SK-N-SH (cell line): ENCODE measurements around the gene BTN3A1. TPM values are rescaled to one million over a fixed set of nuclear protein-coding genes. Genes with fewer than 3 reads are reported as not detected.

Experiments used
- CTCF ChIA-PET: fragments of 300-600, 350-600 bp; formaldehyde crosslinking; extraction: SDS; loops from one replicate; lab custom pipeline; 2021; lab: Yijun Ruan, JAX
- POLR2A ChIA-PET: fragments of 350-600 bp; sonication (Branson Sonifier 250); formaldehyde crosslinking; extraction: SDS; loops from one replicate; lab custom pipeline; 2020; ENCODE audit warnings: antibody characterized with exemption, inconsistent platforms; lab: Yijun Ruan, JAX
- DNase-seq: peaks from one replicate; pipeline ENCODE4 v3.0.0; 2012
- H2AFZ ChIP-seq: fragments of 200-600 bp; sonication (generic); 2 replicates; pipeline ENCODE4 v1.8.1; 2016; ENCODE audit warnings: antibody characterized with exemption, mild to moderate bottlenecking, low read depth
- H3F3A ChIP-seq: fragments of 200-600 bp; sonication (generic); replicated peaks from 2 replicates; pipeline ENCODE3; 2016; ENCODE audit warnings: antibody characterized with exemption, mild to moderate bottlenecking; ENCODE audit not compliant: insufficient read depth
- H3K27ac ChIP-seq, 2 experiments: fragments of 200-500 bp in 1 of 2; fragments of 200-600 bp in 1 of 2; sonication (Bioruptor generic) in 1 of 2; sonication (generic), shearing (Covaris generic) in 1 of 2; 2 replicates each; pipeline versions ENCODE4 v1.5.1 to v1.6.1; 2014 to 2016; ENCODE audit warnings: low read depth in 2 of 2, inconsistent platforms in 1 of 2, low read length in 1 of 2, mild to moderate bottlenecking in 1 of 2, mixed read lengths in 1 of 2
- H3K27me3 ChIP-seq: fragments of 200-600 bp; sonication (generic), shearing (Covaris generic); 2 replicates; pipeline ENCODE4 v1.6.1; 2016; ENCODE audit warnings: mixed run types; ENCODE audit not compliant: insufficient read depth
- H3K36me3 ChIP-seq, 2 experiments: fragments of 200-500 bp in 1 of 2; fragments of 200-600 bp in 1 of 2; sonication (Bioruptor generic) in 1 of 2; sonication (generic) in 1 of 2; replicated peaks in 1 of 2; 2 replicates each; pipeline versions ENCODE3 to v1.5.1; 2014 to 2016; ENCODE audit warnings: low read length in 1 of 2, mild to moderate bottlenecking in 1 of 2; ENCODE audit not compliant: insufficient read depth in 2 of 2, control insufficient read depth in 1 of 2
- H3K4me1 ChIP-seq, 2 experiments: fragments of 200-500 bp in 1 of 2; fragments of 200-600 bp in 1 of 2; sonication (Bioruptor generic) in 1 of 2; sonication (generic), shearing (Covaris generic) in 1 of 2; 2 replicates each; pipeline versions ENCODE4 v1.5.1 to v1.6.1; 2014 to 2016; ENCODE audit warnings: low read depth in 1 of 2, low read length in 1 of 2, mixed run types in 1 of 2; ENCODE audit not compliant: insufficient read depth in 2 of 2, control insufficient read depth in 1 of 2
- H3K4me2 ChIP-seq: fragments of 200-600 bp; sonication (generic), shearing (Covaris generic); 2 replicates; pipeline ENCODE4 v1.6.1; 2017; ENCODE audit warnings: mixed run types
- H3K4me3 ChIP-seq, 2 experiments: fragments of 200-500 bp in 1 of 2; fragments of 200-600 bp in 1 of 2; sonication (Bioruptor generic) in 1 of 2; sonication (generic), shearing (Covaris generic) in 1 of 2; 2 replicates each; pipeline versions ENCODE4 v1.5.1 to v1.8.1; 2014 to 2016; ENCODE audit warnings: low read depth in 2 of 2, inconsistent platforms in 1 of 2, low read length in 1 of 2, mild to moderate bottlenecking in 1 of 2, mixed read lengths in 1 of 2, moderate library complexity in 1 of 2
- H3K79me2 ChIP-seq: fragments of 200-600 bp; sonication (generic); 2 replicates; pipeline ENCODE4 v1.8.1; 2017; ENCODE audit warnings: mild to moderate bottlenecking; ENCODE audit not compliant: insufficient read depth
- H3K9ac ChIP-seq: fragments of 200-600 bp; sonication (generic); 2 replicates; pipeline ENCODE4 v1.6.1; 2017; ENCODE audit warnings: mixed run types
- H3K9me2 ChIP-seq: fragments of 200-600 bp; sonication (generic); 2 replicates; pipeline ENCODE4 v1.6.1; 2017; ENCODE audit warnings: mixed run types
- H3K9me3 ChIP-seq: fragments of 200-600 bp; sonication (generic); 2 replicates; pipeline ENCODE4 v1.6.1; 2017; ENCODE audit warnings: mixed run types, mild to moderate bottlenecking, moderate library complexity
- H4K20me1 ChIP-seq: fragments of 200-600 bp; sonication (generic); 2 replicates; pipeline ENCODE4 v1.6.1; 2017; ENCODE audit warnings: mild to moderate bottlenecking, mixed run types; ENCODE audit not compliant: insufficient read depth
- EZH2phosphoT487 ChIP-seq: fragments of 200-600 bp; sonication (generic); IDR thresholded peaks from 2 replicates; pipeline ENCODE4 v1.6.1; 2017; ENCODE audit warnings: low read depth, mixed run types, mild to moderate bottlenecking, antibody characterized with exemption, moderate library complexity, borderline replicate concordance
- FOSL2 ChIP-seq: IDR thresholded peaks from 2 replicates; pipeline ENCODE4 v1.4.0; 2012; ENCODE audit warnings: low read depth, mild to moderate bottlenecking, moderate library complexity, borderline replicate concordance
- FOXJ3 ChIP-seq: sonication (generic); formaldehyde crosslinking; IDR thresholded peaks from 2 replicates; pipeline ENCODE4 v1.5.1; 2020; ENCODE audit warnings: mild to moderate bottlenecking, missing genetic modification reagents
- FOXM1 ChIP-seq: IDR thresholded peaks from 2 replicates; pipeline ENCODE4 v1.4.0; 2012; ENCODE audit warnings: low read depth, mild to moderate bottlenecking
- MXI1 ChIP-seq: IDR thresholded peaks from 2 replicates; pipeline ENCODE4 v1.6.1; 2012; ENCODE audit warnings: mild to moderate bottlenecking, low read depth, low read length, improper control_type of control experiment
- NFIC ChIP-seq: IDR thresholded peaks from 2 replicates; pipeline ENCODE4 v1.4.0; 2012; ENCODE audit warnings: borderline replicate concordance
- POLR2AphosphoS5 ChIP-seq: IDR thresholded peaks from 2 replicates; pipeline ENCODE4 v1.6.1; 2012; ENCODE audit warnings: low read depth, low read length
- RAD21 ChIP-seq: IDR thresholded peaks from 2 replicates; pipeline ENCODE4 v1.6.1; 2012; ENCODE audit warnings: mild to moderate bottlenecking, low read length
- RCOR1 ChIP-seq: fragments of 150-350 bp; IDR thresholded peaks from 2 replicates; pipeline ENCODE4 v1.6.1; 2017; ENCODE audit warnings: antibody characterized with exemption, low read length
- REST ChIP-seq: IDR thresholded peaks from 2 replicates; pipeline ENCODE4 v1.6.1; 2012; ENCODE audit warnings: mild to moderate bottlenecking, low read depth, low read length, moderate library complexity
- RFX5 ChIP-seq: IDR thresholded peaks from 2 replicates; pipeline ENCODE4 v1.6.1; 2012; ENCODE audit warnings: mild to moderate bottlenecking, improper control_type of control experiment, low read length
- RXRA ChIP-seq: IDR thresholded peaks from 2 replicates; pipeline ENCODE4 v1.4.0; 2012; ENCODE audit warnings: low read depth, mild to moderate bottlenecking, borderline replicate concordance
- TAF1 ChIP-seq: IDR thresholded peaks from 2 replicates; pipeline ENCODE4 v1.6.1; 2012; ENCODE audit warnings: low read depth, mild to moderate bottlenecking, low read length, moderate library complexity, borderline replicate concordance
- TCF12 ChIP-seq: IDR thresholded peaks from 2 replicates; pipeline ENCODE4 v1.4.0; 2012
- TEAD4 ChIP-seq: IDR thresholded peaks from 2 replicates; pipeline ENCODE4 v1.4.0; 2012; ENCODE audit warnings: mild to moderate bottlenecking, borderline replicate concordance; ENCODE audit not compliant: insufficient read depth
- YY1 ChIP-seq: IDR thresholded peaks from 2 replicates; pipeline ENCODE4 v1.4.0; 2012; ENCODE audit warnings: low read depth, mild to moderate bottlenecking
- WGBS: methylation state at CpG from one replicate; pipeline ENCODE4 v1.1.6; 2017; ENCODE audit warnings: low lambda C conversion rate; 5-methylcytosine and 5-hydroxymethylcytosine counted together
- polyA plus RNA-seq, 3 experiments: library from polyadenylated mRNA; depleted of rRNA; stranded (reverse); fragments of >200 nt; gene quantifications; 2 replicates each; pipeline ENCODE4 v1.2.3, GENCODE V29; 2012
- TF ChIP-seq, protein P1 (sequence below): fragments of 200-600 bp; sonication (generic); IDR thresholded peaks from 2 replicates; pipeline ENCODE4 v1.6.1; 2017; ENCODE audit warnings: antibody characterized with exemption, mild to moderate bottlenecking, moderate library complexity
- TF ChIP-seq, protein P2 (sequence below): fragments of 150-350 bp; IDR thresholded peaks from 2 replicates; pipeline ENCODE4 v1.6.1; 2017; ENCODE audit warnings: antibody characterized with exemption, low read length, low read depth, borderline replicate concordance
- TF ChIP-seq, protein P3 (sequence below): IDR thresholded peaks from 2 replicates; pipeline ENCODE4 v1.4.0; 2012; ENCODE audit warnings: low read depth

The BTN3A1 gene
- polyA plus RNA-seq, 1 of the 3 experiments (the other 2 are of a cell fraction), result 14.2 TPM

DNA sequence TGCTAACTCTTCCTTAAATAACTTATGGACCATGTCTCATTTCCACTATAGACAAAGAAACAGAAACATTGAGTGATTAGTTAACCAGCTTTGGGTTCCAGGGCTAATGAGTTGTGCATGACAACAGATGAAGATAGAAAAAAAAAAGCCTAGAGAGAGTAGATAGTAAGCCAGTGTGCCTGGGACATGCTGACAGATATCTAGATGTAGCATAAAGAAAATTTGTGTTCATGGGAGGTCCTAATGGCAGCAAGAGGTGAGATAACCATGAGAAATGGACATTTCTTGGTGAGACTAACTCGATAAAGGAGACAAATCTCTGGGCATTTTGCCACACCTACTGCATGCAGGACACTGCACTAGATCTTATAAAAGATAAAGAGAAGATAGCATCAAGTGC, 35.5 kb downstream of the BTN3A1 start:
- H3K79me2 ChIP-seq, result no peaks in the 10 kb centered on the region
- no peaks in the 10 kb centered on the region for H3F3A ChIP-seq
- no peaks in the 10 kb centered on the region for H3K9me2 ChIP-seq
- no peaks in the 10 kb centered on the region for H3K27me3 ChIP-seq
- no peak overlapping the region for H3K27ac ChIP-seq
- H2AFZ ChIP-seq, result no peak overlapping the region
- H3K4me3 ChIP-seq, result no peak overlapping the region
- no peak overlapping the region for H3K4me2 ChIP-seq
- H3K9me3 ChIP-seq, result no peaks in the 10 kb centered on the region
- peaks cover 0 to under 1% of the 10 kb centered on the region in 2 experiments for H3K36me3 ChIP-seq
- CTCF ChIA-PET, result no interaction called here
- H3K4me1 ChIP-seq, result peaks cover 6 to 10% of the 10 kb centered on the region in 2 experiments; a peak in 3 of 4 replicates
- 59% methylated on average over 1 of the region's 1 CpG for WGBS
- no peaks in the 10 kb centered on the region for H4K20me1 ChIP-seq
- TF ChIP-seq, protein P1, sequence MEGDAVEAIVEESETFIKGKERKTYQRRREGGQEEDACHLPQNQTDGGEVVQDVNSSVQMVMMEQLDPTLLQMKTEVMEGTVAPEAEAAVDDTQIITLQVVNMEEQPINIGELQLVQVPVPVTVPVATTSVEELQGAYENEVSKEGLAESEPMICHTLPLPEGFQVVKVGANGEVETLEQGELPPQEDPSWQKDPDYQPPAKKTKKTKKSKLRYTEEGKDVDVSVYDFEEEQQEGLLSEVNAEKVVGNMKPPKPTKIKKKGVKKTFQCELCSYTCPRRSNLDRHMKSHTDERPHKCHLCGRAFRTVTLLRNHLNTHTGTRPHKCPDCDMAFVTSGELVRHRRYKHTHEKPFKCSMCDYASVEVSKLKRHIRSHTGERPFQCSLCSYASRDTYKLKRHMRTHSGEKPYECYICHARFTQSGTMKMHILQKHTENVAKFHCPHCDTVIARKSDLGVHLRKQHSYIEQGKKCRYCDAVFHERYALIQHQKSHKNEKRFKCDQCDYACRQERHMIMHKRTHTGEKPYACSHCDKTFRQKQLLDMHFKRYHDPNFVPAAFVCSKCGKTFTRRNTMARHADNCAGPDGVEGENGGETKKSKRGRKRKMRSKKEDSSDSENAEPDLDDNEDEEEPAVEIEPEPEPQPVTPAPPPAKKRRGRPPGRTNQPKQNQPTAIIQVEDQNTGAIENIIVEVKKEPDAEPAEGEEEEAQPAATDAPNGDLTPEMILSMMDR, result no peak
- no peak for TF ChIP-seq NFIC
- TF ChIP-seq FOXJ3 (CRISPR knock-in tag), result no peak
- no peak for TF ChIP-seq FOXM1
- TF ChIP-seq TCF12, result no peak
- TF ChIP-seq TEAD4, result no peak
- TF ChIP-seq REST, result no peak
- no peak for TF ChIP-seq YY1
- TF ChIP-seq, protein P2, sequence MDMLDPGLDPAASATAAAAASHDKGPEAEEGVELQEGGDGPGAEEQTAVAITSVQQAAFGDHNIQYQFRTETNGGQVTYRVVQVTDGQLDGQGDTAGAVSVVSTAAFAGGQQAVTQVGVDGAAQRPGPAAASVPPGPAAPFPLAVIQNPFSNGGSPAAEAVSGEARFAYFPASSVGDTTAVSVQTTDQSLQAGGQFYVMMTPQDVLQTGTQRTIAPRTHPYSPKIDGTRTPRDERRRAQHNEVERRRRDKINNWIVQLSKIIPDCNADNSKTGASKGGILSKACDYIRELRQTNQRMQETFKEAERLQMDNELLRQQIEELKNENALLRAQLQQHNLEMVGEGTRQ, result no peak
- TF ChIP-seq RFX5, result no peak
- TF ChIP-seq RCOR1, result no peak
- no peak for TF ChIP-seq EZH2phosphoT487
- POLR2A ChIA-PET, result no interaction called here
- no peak overlapping the region for H3K9ac ChIP-seq
- DNase-seq, result no peak

DNA sequence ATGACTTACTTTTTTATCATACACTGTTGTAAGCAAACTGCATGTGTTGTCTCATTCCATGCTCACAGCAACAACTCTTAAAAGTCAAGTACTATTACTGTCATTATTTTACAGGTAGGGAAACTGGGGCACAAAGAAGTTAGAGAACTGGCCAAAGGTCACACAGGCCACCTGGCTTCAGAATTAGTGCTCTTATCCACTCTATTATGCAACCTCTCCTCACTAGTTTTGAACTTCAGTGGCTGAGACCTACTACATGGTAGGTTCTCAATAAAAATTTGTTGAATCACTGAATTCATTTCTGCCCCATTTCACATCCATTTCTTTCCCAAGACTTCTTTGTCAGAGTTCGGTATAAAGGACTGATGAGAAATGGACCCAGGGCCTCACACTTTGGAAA, 35.9 kb downstream of the BTN3A1 start:
- POLR2A ChIA-PET, result no interaction called here
- H3K9ac ChIP-seq, result no peak overlapping the region
- no peaks in the 10 kb centered on the region for H4K20me1 ChIP-seq
- no peak for DNase-seq
- no peaks in the 10 kb centered on the region for H3K27me3 ChIP-seq
- no peak overlapping the region for H3K4me3 ChIP-seq
- H3K4me1 ChIP-seq, result peaks cover 6 to 10% of the 10 kb centered on the region in 2 experiments; a peak in 3 of 4 replicates
- no peaks in the 10 kb centered on the region for H3K36me3 ChIP-seq
- WGBS, result 95% methylated on average over 1 of the region's 1 CpG
- TF ChIP-seq RAD21, result no peak
- TF ChIP-seq MXI1, result no peak
- TF ChIP-seq POLR2AphosphoS5, result no peak
- no peak for TF ChIP-seq FOSL2
- TF ChIP-seq, protein P3, sequence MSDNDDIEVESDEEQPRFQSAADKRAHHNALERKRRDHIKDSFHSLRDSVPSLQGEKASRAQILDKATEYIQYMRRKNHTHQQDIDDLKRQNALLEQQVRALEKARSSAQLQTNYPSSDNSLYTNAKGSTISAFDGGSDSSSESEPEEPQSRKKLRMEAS, result no peak
- TF ChIP-seq TAF1, result no peak
- no peak for TF ChIP-seq RXRA
- H3K9me2 ChIP-seq, result no peaks in the 10 kb centered on the region
- H3K9me3 ChIP-seq, result no peaks in the 10 kb centered on the region
- no peak overlapping the region for H3K27ac ChIP-seq
- no peak overlapping the region for H2AFZ ChIP-seq
- H3K79me2 ChIP-seq, result no peaks in the 10 kb centered on the region
- CTCF ChIA-PET, result no interaction called here
- H3F3A ChIP-seq, result no peaks in the 10 kb centered on the region
- H3K4me2 ChIP-seq, result no peak overlapping the region
